Spleen (tissue), 7 donors: ENCODE results near the gene TCHP.

Source experiments
- CTCF ChIP-seq, 11 experiments: fragments of 200-600 bp in 7 of 11; fragments of 450-650 bp in 4 of 11; sonication (generic) in 4 of 11; IDR thresholded peaks in 8 of 11; conservative IDR thresholded peaks in 3 of 11; 1 replicate in 7 of 11; 2 replicates in 4 of 11; pipeline versions ENCODE4 v1.4.0 to v1.8.0; 2016 to 2021; ENCODE audit warnings: antibody characterized with exemption in 11 of 11, inconsistent platforms in 4 of 11, mild to moderate bottlenecking in 1 of 11
- POLR2A ChIP-seq, 3 donors: fragments of 450-650 bp; IDR thresholded peaks; one replicate each; pipeline ENCODE4 v1.5.1; 2017; ENCODE audit warnings: antibody characterized with exemption in 3 of 3, mild to moderate bottlenecking in 1 of 3
- POLR2AphosphoS5 ChIP-seq, 3 donors: sonication (generic); formaldehyde crosslinking; IDR thresholded peaks; one replicate each; pipeline ENCODE4 v1.5.1; 2017; ENCODE audit warnings: antibody characterized with exemption in 3 of 3
- donor health status: DM: no; HTN: no; CAD: no; lungs with moderate emphysema.
- donor health status: DM: no; HTN: no; CAD: no.
- donor health status: DM: no; HTN: no; CAD: no.

GRCh38 chr12:109919456-109919855, 19.4 kb downstream of the TCHP start:
- TF ChIP-seq CTCF (IDR thresholded peaks at IDR 0.05 in 8 of 11, conservative IDR thresholded peaks at IDR 0.05 in 3 of 11): no peak
- TF ChIP-seq POLR2A (IDR thresholded peaks at IDR 0.05): no peak
- TF ChIP-seq POLR2AphosphoS5 (IDR thresholded peaks at IDR 0.05): no peak
